IgD-negative memory B cell (primary cell): ENCODE data around the gene DARS1. TPM values are rescaled to one million over a fixed set of nuclear protein-coding genes. Genes with fewer than 3 reads are reported as not detected.
"Not testable (repeated sequence)": the region's sequence is repeated elsewhere in the genome, so short reads cannot be mapped to it uniquely, and the experiment has no call there.

ENCODE experiments used
- H3K27ac Mint-ChIP-seq, 3 donors: one replicate each; pipeline ENCODE4 v1.8.0; 2020 to 2022; ENCODE audit warnings: mild to moderate bottlenecking in 3 of 3, mixed read lengths in 3 of 3, moderate library complexity in 1 of 3
- H3K27me3 Mint-ChIP-seq: one replicate; pipeline ENCODE4 v1.8.0; 2021; ENCODE audit warnings: mixed read lengths
- H3K36me3 Mint-ChIP-seq: one replicate; pipeline ENCODE4 v1.8.0; 2020; ENCODE audit warnings: mild to moderate bottlenecking, mixed read lengths
- H3K4me1 Mint-ChIP-seq, 3 donors: one replicate each; pipeline ENCODE4 v1.8.0; 2020 to 2022; ENCODE audit warnings: mixed read lengths in 3 of 3, mild to moderate bottlenecking in 1 of 3
- H3K4me3 Mint-ChIP-seq, 4 donors: one replicate each; pipeline ENCODE4 v1.8.0; 2020 to 2022; ENCODE audit warnings: mild to moderate bottlenecking in 4 of 4, mixed read lengths in 4 of 4, moderate library complexity in 3 of 4
- H3K9me3 Mint-ChIP-seq, 3 donors: one replicate each; pipeline ENCODE4 v1.8.0; 2020 to 2021; ENCODE audit warnings: mixed read lengths in 3 of 3, mild to moderate bottlenecking in 1 of 3
- polyA plus RNA-seq: library from polyadenylated mRNA; unstranded; fragments of 300-500 nt; fragmentation: Illumina TruSeq; gene quantifications from one replicate; pipeline ENCODE4 v1.2.3, GENCODE V29; 2021

DARS1 gene
- polyA plus RNA-seq, 1 donor from 2014 or later, result 117 TPM

- no peaks in the 10 kb centered on the region for H3K9me3 Mint-ChIP-seq
- no peaks in the 10 kb centered on the region for H3K27me3 Mint-ChIP-seq
- H3K4me3 Mint-ChIP-seq, result peak overlapping the region; percentile 93 to 99 (median 96)
- H3K4me1 Mint-ChIP-seq, result peaks cover 31 to 40% (median 38%) of the 10 kb centered on the region in 3 donors
- H3K36me3 Mint-ChIP-seq, result peaks cover 3% of the 10 kb centered on the region
- peak overlapping the region; percentile 90 to 99 (median 96) for H3K27ac Mint-ChIP-seq
Observed at GRCh38 chr2:135984199-135985017, 1.0 kb downstream of the DARS1 start.

GRCh38 chr2:135980434-135981079 is 4.9 kb downstream of the DARS1 start:
- H3K36me3 Mint-ChIP-seq, result peaks cover 8% of the 10 kb centered on the region
- peaks cover 34 to 42% (median 36%) of the 10 kb centered on the region in 3 donors for H3K4me1 Mint-ChIP-seq
- H3K4me3 Mint-ChIP-seq, result peak overlapping the region in 3 of 4 donors; percentile 58 to 85 (median 70)
- no peaks in the 10 kb centered on the region for H3K9me3 Mint-ChIP-seq
- H3K27ac Mint-ChIP-seq, result peak overlapping the region; percentile 6 to 88 (median 84)
- H3K27me3 Mint-ChIP-seq, result no peaks in the 10 kb centered on the region

GRCh38 chr2:135975702-135976101 is 9.7 kb downstream of the DARS1 start:
- Mint-ChIP-seq H3K27me3 (no peaks in the 10 kb centered on the region), H3K36me3 (peaks cover 21% of the 10 kb centered on the region), H3K4me3 (no peak overlapping the region), H3K27ac (no peak overlapping the region), H3K9me3 (no peaks in the 10 kb centered on the region), H3K4me1 (peaks cover 30 to 36% (median 32%) of the 10 kb centered on the region in 3 donors)

GRCh38 chr2:135974036-135974435 is 11.4 kb downstream of the DARS1 start:
- H3K4me1 Mint-ChIP-seq, result peaks cover 23 to 34% (median 33%) of the 10 kb centered on the region in 3 donors
- peaks cover 22% of the 10 kb centered on the region for H3K36me3 Mint-ChIP-seq
- no peaks in the 10 kb centered on the region for H3K27me3 Mint-ChIP-seq
- no peaks in the 10 kb centered on the region for H3K9me3 Mint-ChIP-seq
- H3K4me3 Mint-ChIP-seq, result no peak overlapping the region
- peak overlapping the region in 1 of 3 donors; percentile 12 for H3K27ac Mint-ChIP-seq

- Mint-ChIP-seq H3K27ac (no peak overlapping the region), H3K36me3 (peaks cover 19% of the 10 kb centered on the region), H3K4me3 (no peak overlapping the region), H3K4me1 (peaks cover 24 to 38% (median 34%) of the 10 kb centered on the region in 3 donors), H3K27me3 (no peaks in the 10 kb centered on the region), H3K9me3 (no peaks in the 10 kb centered on the region)
Observed at GRCh38 chr2:135969655-135970387, 15.6 kb downstream of the DARS1 start.

- Mint-ChIP-seq H3K4me1 (peaks cover 32 to 48% (median 37%) of the 10 kb centered on the region in 3 donors), H3K27ac (no peak overlapping the region), H3K36me3 (peaks cover 8% of the 10 kb centered on the region), H3K27me3 (no peaks in the 10 kb centered on the region), H3K4me3 (no peak overlapping the region), H3K9me3 (no peaks in the 10 kb centered on the region)
Observed at GRCh38 chr2:135965756-135966155, 19.7 kb downstream of the DARS1 start.

GRCh38 chr2:135964404-135964803 is 21.0 kb downstream of the DARS1 start:
- H3K27ac Mint-ChIP-seq, result peak overlapping the region in 2 of 3 donors; percentile 39 to 54
- not testable (repeated sequence) for H3K9me3 Mint-ChIP-seq, H3K36me3 Mint-ChIP-seq, H3K27me3 Mint-ChIP-seq, H3K4me3 Mint-ChIP-seq
- peaks cover 29 to 45% (median 35%) of the 10 kb centered on the region in 3 donors for H3K4me1 Mint-ChIP-seq

GRCh38 chr2:135963841-135964240 is 21.6 kb downstream of the DARS1 start:
- Mint-ChIP-seq H3K27ac (peak overlapping the region in 1 of 3 donors; percentile 47), H3K4me1 (peaks cover 29 to 45% (median 35%) of the 10 kb centered on the region in 3 donors)

GRCh38 chr2:135962366-135963123 is 22.9 kb downstream of the DARS1 start:
- H3K36me3 Mint-ChIP-seq, result peaks cover 6% of the 10 kb centered on the region
- peak overlapping the region; percentile 33 to 92 (median 33) for H3K27ac Mint-ChIP-seq
- no peaks in the 10 kb centered on the region for H3K27me3 Mint-ChIP-seq
- H3K4me1 Mint-ChIP-seq, result peaks cover 29 to 48% (median 33%) of the 10 kb centered on the region in 3 donors
- H3K4me3 Mint-ChIP-seq, result peak overlapping the region; percentile 1 to 70 (median 10)
- H3K9me3 Mint-ChIP-seq, result no peaks in the 10 kb centered on the region

More at GRCh38 chr2:135963841-135964240, 21.6 kb downstream of the DARS1 start:
- Mint-ChIP-seq H3K27me3 (no peaks in the 10 kb centered on the region), H3K4me3 (no peak overlapping the region), H3K9me3 (no peaks in the 10 kb centered on the region), H3K36me3 (peaks cover 6% of the 10 kb centered on the region)

- Mint-ChIP-seq H3K27ac (peak overlapping the region in 2 of 3 donors; percentile 10 to 61), H3K9me3 (no peaks in the 10 kb centered on the region), H3K36me3 (peaks cover 11% of the 10 kb centered on the region), H3K4me1 (peaks cover 34 to 50% (median 35%) of the 10 kb centered on the region in 3 donors), H3K27me3 (no peaks in the 10 kb centered on the region), H3K4me3 (peak overlapping the region in 2 of 4 donors; percentile 27 to 79)
Observed at GRCh38 chr2:135960656-135961551, 24.5 kb downstream of the DARS1 start.

- Mint-ChIP-seq H3K9me3 (no peaks in the 10 kb centered on the region), H3K27me3 (no peaks in the 10 kb centered on the region), H3K4me3 (peak overlapping the region in 1 of 4 donors; percentile 19), H3K27ac (peak overlapping the region in 1 of 3 donors; percentile 61), H3K36me3 (peaks cover 11% of the 10 kb centered on the region), H3K4me1 (peaks cover 32 to 48% (median 34%) of the 10 kb centered on the region in 3 donors)
Observed at GRCh38 chr2:135960150-135960549, 25.3 kb downstream of the DARS1 start.

- peaks cover 27 to 38% (median 29%) of the 10 kb centered on the region in 3 donors for H3K4me1 Mint-ChIP-seq
- H3K27me3 Mint-ChIP-seq, H3K4me3 Mint-ChIP-seq: not testable (repeated sequence)
Observed at GRCh38 chr2:135958927-135959326, 26.5 kb downstream of the DARS1 start.

GRCh38 chr2:135954020-135954601 is 31.3 kb downstream of the DARS1 start:
- no peaks in the 10 kb centered on the region for H3K9me3 Mint-ChIP-seq
- H3K36me3 Mint-ChIP-seq, result peaks cover 17% of the 10 kb centered on the region
- H3K4me1 Mint-ChIP-seq, result peaks cover 13 to 27% (median 18%) of the 10 kb centered on the region in 3 donors
- no peak overlapping the region for H3K4me3 Mint-ChIP-seq
- H3K27ac Mint-ChIP-seq, result no peak overlapping the region
- H3K27me3 Mint-ChIP-seq, result no peaks in the 10 kb centered on the region

More at GRCh38 chr2:135958927-135959326, 26.5 kb downstream of the DARS1 start:
- not testable (repeated sequence) for H3K27ac Mint-ChIP-seq, H3K9me3 Mint-ChIP-seq, H3K36me3 Mint-ChIP-seq
